GM21447 (cell line): Measurements from ENCODE around the gene ATXN1.

Source experiments
- ATAC-seq: cut with Tn5 transposase; IDR thresholded peaks from one replicate; pipeline ENCODE4 v1.9.1; 2021; ENCODE audit not compliant: unreplicated experiment

ATXN1 gene

DNA sequence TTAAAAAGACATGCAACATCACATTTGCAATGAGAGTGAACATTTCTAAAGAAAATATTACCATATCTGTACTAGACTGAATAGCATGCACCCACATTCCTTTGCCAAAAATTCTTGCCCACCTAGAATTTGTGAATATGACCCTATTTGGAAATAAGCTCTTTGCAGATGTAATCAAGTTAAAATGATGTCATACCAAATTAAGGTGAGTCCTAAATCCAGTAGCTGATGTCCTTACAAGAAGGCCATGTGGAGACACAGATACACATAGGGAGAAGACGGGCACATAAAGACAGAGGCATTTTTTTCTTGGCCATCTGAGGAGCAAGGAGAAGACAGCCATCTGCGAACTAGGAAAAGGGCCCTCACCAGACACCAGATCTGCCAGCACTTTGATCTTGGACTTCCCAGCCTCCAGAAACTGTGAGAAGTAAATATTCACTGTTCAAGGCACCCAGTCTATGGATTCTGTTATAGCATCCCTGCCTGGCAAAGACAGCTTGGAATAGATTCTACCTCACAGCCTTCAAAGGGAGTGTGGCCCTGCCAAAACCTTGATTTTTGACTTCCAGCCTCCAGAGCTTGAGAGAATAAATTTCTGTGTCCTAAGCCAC lies 22.8 kb upstream of the ATXN1 start:
- ATAC-seq, result no peak

GRCh38 chr6:16783509-16783908 lies 22.2 kb upstream of the ATXN1 start:
- ATAC-seq, result no peak

GRCh38 chr6:16782278-16782677 lies 21.0 kb upstream of the ATXN1 start:
- no peak for ATAC-seq

DNA sequence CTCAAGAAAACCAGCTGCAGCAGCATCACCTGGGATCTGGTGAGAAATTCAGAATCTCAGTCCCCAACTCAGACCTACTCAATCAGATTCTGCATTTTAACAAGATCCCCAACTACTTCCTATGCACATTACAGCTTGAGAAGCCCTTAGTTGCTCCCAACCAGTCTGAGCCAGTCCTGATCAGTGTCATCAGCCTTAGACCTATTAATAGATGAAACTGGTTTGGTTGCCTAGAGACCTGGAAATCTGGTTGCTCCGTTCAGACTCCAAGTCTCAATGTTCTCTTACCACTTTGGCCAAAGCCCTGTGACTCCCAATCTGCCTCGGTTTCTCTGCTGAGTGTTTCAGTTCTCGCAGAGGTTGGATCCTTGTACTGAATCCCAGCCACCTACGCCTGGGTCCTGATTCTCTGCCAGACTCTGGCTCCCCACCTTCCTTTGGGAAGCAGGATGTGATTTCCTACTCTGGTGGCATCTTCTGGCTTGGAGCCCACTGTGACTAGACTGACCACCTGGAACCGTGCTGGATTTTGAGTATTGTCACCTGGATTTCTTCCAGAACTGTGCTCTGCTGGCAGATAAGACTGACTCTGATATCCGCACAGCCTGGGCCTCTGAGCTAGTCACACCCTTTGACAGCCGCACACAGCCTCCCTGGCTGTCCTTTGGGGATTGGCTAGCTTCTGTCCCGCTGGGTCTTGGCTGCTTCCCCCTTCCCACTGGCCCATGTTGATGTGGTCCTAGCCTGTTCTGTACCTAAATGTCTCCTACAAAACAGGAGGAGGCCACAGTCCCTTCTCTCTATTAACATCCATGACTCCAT lies 20.3 kb upstream of the ATXN1 start:
- ATAC-seq, result no peak

DNA sequence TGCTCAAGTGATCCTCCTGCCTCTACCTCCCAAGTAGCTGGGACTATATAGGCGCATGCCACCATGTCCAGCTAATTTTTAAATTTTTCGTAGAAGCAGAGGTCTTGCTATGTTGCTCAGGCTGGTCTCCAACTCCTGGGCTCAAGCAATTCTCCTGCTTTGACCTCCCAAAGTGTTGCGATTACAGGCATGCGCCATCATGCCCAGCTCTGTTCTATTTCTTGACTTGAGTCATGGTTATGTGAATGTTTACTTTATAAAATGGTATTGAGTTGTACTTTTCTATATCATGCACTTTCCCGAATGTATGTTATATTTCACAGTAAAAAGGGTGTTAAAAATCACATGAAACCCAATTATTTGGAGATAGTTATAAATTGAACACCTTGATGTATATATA lies 17.3 kb upstream of the ATXN1 start:
- no peak for ATAC-seq

- no peak for ATAC-seq
Observed at GRCh38 chr6:16777794-16778193, 16.5 kb upstream of the ATXN1 start.

DNA sequence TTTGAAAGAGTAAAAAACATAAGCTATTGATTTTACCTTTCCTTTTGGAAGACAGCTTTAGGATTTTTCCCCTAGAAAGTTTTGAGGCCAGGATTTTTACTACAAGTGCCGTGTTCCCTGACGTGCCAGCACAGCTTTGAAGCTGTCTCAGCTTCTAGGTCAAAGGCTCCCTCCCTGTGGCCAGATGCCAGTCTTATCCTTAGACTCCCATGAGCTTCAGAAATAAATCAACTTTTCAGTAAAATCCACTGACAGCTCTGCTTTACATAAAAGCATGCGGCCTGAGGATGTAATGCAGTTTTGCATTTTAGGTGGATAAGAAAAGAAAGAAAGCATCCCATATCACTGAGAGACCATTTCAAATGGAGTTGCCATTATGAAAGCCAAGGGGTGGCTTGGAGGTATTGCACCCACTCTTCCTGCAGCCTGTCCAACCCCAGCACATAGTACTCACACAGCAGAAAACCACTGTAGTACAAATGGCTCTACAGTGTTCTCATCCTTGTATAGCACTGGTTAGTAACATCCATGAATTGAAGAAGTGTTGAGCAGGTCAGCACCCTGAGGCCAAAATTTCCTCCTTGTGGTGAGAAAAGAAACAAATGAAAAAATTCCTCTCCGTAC lies 15.2 kb upstream of the ATXN1 start:
- ATAC-seq, result no peak

GRCh38 chr6:16774437-16774836 lies 13.2 kb upstream of the ATXN1 start:
- no peak for ATAC-seq

- ATAC-seq, result no peak
Observed at GRCh38 chr6:16773362-16773761, 12.1 kb upstream of the ATXN1 start.

GRCh38 chr6:16770701-16771569 lies 9.7 kb upstream of the ATXN1 start:
- peak; percentile 76 for ATAC-seq

GRCh38 chr6:16769986-16770376 lies 8.7 kb upstream of the ATXN1 start:
- no peak for ATAC-seq

DNA sequence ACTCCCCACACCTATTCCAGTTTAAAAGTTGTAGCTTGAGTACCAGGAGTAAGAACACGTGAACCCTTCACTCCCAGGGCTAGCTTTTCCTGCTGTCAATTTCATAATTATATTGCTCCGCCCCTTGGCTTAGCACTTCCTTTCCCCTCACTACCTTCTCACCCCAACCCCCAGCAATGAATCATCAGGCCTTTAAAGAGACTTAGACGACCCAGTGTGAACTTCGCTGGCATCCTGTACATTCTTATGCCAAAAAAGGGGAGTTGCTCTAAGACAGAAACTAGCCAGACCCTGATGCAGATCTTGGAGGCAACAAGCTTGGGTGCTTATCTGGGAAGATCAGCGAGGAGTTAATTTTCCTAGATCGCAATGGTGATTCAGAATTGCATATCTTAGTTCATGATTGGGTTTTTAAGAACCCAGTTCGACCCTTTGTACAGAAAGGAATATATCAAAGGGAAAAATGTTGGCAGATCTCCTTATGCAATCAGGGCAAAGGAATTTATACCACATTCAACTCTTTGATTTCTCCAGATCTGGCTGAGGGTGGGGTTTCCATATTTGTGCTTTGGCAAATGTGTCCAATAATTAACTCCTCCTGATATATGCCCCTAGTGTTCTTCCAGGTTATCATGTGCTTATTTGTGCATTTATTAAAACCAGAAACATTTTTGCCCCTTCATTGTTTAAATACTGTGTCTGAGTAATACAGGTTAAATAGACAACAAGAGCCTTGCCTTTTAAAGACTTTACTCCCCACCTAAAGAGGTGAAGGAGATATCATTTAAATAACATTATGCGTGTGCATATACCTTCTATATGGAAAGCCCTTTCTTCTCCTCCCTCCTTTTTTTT lies 8.1 kb upstream of the ATXN1 start:
- ATAC-seq, result peak; percentile 68

DNA sequence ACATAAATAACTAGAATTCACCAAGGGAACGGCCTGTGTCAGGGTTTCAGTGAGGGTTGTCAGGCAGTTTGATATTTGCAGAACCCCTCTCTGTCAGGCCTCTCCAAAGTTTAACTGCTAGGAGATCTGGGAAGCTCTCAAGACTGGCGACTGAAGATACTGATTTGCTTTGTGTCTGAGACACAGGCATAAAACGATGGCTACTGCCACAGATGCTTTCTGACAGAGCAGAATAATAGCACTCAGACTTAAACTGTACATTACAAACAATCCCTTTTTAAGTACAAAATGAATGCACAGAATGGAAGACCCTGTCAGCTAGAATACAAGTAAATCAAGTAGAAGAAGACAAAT lies 7.2 kb upstream of the ATXN1 start:
- ATAC-seq, result no peak

GRCh38 chr6:16767765-16768476 lies 6.7 kb upstream of the ATXN1 start:
- no peak for ATAC-seq

- no peak for ATAC-seq
Observed at GRCh38 chr6:16766836-16767745, 5.8 kb upstream of the ATXN1 start.

GRCh38 chr6:16766043-16766536 lies 4.8 kb upstream of the ATXN1 start:
- no peak for ATAC-seq

DNA sequence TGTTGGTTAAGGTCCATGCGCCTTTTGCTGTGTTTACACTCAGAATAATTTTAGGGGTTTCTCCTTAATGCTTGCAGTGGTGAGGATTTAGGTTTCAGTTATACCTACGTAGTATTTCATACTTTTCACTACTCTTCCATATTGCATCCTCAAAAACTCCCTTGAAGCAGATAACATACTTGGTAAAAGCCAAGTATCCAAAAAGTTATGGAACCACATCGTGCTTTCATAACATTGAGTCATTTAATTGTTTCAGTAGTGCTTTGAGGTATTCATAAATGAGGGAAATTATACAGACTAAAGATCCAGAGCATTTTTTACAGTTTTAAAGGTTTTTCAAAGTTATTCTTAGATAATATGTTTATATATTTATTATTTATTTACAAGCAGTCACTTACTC lies 4.0 kb upstream of the ATXN1 start:
- ATAC-seq, result no peak

GRCh38 chr6:16764188-16764950 lies 3.1 kb upstream of the ATXN1 start:
- no peak for ATAC-seq
